Measurements from ENCODE around the gene BAZ2B.
"Not testable (repeated sequence)": the region's sequence is repeated elsewhere in the genome, so short reads cannot be mapped to it uniquely, and the experiment has no call there.

BAZ2B gene

DNA sequence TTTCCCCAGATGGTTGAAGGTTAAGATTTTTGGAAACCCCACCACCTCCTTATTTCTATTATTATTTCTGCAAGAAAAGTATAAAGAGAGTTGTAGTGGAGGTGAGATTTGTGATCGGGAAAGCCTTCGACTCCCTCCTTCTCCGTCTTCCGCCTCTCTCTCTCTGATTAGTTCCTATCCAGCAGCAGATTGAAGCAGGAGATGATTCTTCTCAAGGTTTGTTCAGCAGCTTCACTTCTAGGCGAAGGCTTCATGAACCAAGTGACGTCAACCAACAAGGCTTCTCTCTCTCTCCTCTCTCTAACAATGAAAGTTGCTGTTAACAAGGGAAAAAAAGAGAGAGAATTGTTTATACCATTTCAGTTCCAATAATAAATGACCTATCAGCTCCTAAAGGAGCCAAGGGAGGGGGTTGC is at the start of gene BAZ2B:
BAZ2B (minus strand) TSS at position 263 of the 416 bp plus-strand sequence. CDS start 137,829 bp downstream, outside the sequence.
- DNase-seq (ENCODE audit: low spot score), result peak; percentile 79

GRCh38 chr2:159661286-159661685 is 44.9 kb upstream of the BAZ2B start:
- DNase-seq (ENCODE audit: low spot score), result no peak

- no peak for DNase-seq (ENCODE audit: low spot score)
These were observed 42.8 kb upstream of the BAZ2B start for GRCh38 chr2:159658881-159659873.

GRCh38 chr2:159653962-159654361 is 37.6 kb upstream of the BAZ2B start:
- no peak for DNase-seq (ENCODE audit: low spot score)

DNA sequence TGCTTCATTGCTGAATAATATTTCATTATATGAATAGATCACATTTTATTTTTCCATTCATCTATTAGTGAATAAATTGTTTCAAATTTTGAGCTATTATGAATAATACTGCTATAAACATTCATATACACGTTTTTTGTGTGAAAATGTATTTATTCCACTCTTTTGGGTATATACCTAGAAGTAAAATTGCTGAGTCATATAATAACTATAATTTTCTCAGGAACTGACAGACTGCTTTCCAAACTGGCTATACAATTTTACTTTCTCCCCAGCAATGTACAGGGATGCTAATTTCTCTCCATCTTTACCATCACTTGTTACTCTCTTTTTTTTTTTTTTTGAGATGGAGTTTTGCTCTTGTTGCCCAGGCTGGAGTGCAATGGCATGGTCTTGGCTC is 35.5 kb upstream of the BAZ2B start:
- no peak for DNase-seq (ENCODE audit: low spot score)

DNA sequence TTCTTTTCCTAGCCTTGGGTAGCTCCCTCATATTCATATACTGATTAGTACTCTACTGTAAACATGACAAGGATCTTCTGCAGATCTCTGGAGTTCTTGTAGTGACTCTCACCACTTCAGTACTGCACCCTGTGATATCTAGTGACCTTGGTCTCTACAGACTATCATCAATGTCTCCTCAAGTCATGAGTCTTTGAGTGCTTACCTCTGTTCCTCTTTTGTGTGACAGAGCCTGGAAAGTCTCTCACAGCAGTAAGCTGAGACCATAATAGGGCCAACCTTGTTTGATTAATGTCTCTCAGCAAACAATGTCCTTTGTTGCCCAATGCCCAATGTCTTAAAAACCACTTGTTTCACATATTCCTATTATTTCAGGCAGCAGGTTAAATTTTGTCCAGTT is 34.2 kb upstream of the BAZ2B start:
- DNase-seq (ENCODE audit: low spot score), result no peak

GRCh38 chr2:159648643-159649042 is 32.3 kb upstream of the BAZ2B start:
- DNase-seq (ENCODE audit: low spot score), result no peak

DNA sequence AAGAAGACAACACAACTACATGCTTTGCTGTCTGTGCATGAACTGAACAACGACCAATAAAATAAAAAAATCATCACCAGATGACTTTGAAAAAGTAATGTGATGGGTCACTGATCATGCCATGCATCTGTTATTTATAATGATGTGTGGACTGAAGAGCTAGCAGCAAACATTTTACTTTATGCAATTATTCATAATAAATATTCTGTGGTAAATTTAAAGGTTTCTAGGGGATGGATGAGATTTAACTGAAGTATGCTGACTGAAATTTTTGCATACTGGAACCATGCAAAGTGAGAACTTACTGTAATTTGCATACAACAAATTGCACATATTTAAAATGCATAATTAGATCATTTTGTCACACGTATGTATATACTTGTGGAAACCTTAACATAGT is 31.3 kb upstream of the BAZ2B start:
- DNase-seq (ENCODE audit: low spot score), result no peak

- DNase-seq (ENCODE audit: low spot score), result no peak
These were observed 23.8 kb upstream of the BAZ2B start for GRCh38 chr2:159640176-159640575.

DNA sequence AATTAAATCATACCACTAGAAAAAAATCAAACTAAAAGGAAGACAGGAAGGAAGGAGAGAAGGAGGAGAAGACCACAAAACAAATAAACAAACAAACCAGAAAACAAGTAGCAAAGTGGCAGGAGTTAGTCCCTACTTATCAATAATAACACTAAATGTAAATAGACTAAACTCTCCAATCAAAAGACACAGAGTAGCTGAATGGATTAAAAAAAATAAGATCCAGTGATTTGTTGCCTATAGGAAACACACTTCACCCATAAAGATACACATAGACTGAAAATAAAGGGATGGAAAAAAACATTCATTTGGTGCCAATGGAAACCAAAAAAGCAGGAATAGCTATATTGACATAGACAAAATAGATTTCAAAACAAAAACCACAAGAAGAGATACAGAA is 23.4 kb upstream of the BAZ2B start:
- no peak for DNase-seq (ENCODE audit: low spot score)

- DNase-seq (ENCODE audit: low spot score), result no peak
These were observed 22.7 kb upstream of the BAZ2B start for GRCh38 chr2:159639071-159639470.

DNA sequence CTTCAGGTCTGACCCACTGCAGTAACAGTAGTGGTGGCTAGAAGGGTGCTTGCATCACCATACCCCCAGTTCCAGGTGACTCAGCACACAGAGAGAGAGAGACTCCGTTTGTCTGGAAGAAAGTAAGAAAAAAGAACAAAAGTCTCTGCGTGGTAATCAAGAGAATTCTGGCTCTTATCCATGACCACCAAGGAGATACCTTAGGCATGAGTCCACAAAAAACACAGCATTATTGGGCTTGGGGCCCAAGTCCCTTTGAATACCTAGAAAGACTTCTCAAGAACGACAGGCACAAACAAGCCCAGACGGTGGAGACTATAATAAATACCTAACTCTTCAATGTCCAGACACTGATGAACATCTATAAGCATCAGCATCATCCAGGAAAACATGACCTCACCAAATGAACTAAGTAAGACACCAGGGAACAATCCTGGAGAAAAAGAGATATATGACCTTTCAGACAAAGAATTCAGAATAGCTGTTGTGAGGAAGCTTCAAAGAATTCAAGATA is 21.7 kb upstream of the BAZ2B start:
- no peak for DNase-seq (ENCODE audit: low spot score)

DNA sequence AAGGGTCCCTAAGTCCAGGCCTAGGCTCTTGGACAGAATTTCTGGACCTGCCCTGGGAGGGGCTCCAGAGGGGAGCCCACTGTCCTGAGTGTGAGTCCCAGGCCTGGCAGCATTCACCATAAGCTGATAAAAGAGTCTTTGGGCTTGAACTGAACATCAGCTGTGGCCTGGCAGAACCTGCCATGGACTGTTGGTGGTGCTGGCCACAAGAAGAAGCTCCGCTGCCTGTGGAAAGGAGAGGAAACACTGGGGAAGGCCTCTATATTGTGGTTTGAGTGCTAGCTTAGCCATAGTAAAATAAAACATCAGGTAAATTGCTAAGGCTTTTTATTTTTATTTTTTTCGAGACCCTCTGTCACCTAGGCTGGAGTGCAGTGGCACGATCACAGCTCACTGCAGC is 20.9 kb upstream of the BAZ2B start:
- no peak for DNase-seq (ENCODE audit: low spot score)

DNA sequence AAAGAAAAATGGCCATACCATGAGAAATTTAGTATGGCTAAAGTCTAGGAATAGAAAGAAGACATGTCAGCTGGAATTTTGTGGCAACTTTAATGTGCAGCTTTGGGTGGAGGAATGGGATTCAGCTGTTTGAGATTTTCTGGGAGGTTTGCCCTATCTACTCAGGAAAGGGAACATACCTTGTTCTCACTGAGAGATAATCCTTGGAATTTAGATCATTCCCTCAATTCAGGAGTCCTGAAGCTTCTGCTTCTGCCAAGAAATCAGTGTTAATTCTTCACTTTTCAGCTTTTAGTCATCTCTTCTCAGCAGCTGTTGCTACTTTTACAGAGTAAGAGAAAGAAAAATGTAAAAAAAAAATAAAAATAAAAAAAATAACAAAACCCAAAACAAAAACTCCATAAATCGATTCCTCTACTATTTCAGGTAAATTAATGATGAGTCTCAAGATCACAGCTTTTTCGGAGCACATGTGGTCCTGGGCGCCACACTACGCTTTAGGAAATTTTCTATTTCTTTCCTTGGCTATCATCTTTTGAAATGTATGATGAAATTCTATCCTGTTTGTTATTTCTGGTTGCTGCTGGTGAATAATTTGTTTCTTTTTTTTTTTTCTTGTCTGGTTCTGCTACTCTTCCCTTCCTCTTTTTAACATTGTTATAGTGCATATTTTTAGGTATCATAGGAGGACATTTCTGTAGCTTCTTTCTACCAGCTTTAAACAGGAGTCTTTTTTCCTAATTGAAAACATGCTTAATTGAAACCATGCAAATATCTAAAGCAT is 18.9 kb upstream of the BAZ2B start:
- DNase-seq (ENCODE audit: low spot score), result no peak

GRCh38 chr2:159633219-159633618 is 16.9 kb upstream of the BAZ2B start:
- DNase-seq (ENCODE audit: low spot score), result no peak

DNA sequence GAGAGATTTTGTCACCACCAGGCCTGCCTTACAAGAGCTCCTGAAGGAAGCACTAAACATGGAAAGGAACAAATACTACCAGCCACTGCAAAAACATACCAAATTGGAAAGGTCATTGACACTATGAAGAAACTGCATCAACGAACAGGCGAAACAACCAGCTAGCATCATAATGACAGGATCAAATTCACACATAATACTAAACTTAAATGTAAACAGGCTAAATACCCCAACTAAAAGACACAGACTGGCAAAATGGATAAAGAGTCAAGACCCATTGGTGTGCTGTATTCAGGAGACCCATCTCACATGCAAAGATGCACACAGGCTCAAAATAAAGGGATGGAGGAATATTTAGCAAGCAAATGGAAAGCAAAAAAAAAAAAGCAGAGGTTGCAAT is 9.3 kb upstream of the BAZ2B start:
- not testable (repeated sequence) for DNase-seq (ENCODE audit: low spot score)

DNA sequence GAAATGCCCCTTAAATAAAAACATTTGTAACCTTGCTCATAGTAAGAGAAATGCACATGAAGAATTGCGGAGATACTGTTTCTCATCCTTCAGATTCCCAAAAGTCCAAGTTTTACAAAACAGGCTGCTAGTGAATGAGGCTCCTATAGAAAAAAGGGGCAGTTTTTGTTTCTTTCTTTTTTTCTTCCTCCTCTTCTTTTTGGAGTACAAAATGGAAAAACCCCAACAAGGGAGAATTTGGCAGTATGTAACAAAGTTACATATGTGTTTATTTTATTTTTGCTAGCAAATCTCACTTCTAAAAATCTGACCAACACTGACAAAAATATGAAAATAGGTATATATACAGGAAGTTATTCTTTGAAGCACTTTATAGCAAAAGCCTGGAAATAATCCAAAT is 7.1 kb upstream of the BAZ2B start:
- DNase-seq (ENCODE audit: low spot score), result no peak

- DNase-seq (ENCODE audit: low spot score), result no peak
These were observed 6.6 kb upstream of the BAZ2B start for GRCh38 chr2:159622966-159623365.

- no peak for DNase-seq (ENCODE audit: low spot score)
These were observed 4.4 kb upstream of the BAZ2B start for GRCh38 chr2:159620796-159621195.

DNA sequence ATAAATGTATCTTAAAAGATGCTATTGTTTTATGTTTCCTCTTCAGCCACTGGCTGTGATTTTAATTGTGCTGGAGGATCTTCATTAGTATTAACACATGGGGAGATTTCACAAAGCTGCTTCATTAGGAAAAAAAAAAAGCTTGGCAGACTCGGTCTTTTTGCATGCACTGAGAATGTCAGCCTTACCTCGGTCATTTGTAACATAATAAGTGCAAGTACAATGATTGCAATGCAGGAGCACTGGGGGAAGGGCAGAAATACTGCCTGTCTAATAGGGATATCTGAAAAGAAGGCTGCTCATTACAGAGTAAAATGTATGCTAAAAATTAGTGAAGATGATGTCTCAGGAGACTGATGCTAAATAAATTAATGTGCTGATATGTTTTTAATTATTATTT is 1.3 kb upstream of the BAZ2B start:
- DNase-seq (ENCODE audit: low spot score), result no peak

GRCh38 chr2:159617100-159617499 is 752 bp upstream of the BAZ2B start:
- DNase-seq (ENCODE audit: low spot score), result no peak

GRCh38 chr2:159615367-159616285 is 722 bp downstream of the BAZ2B start:
- peak; percentile 72 for DNase-seq (ENCODE audit: low spot score)

Measured in kidney capillary endothelial cell (primary cell).